NB4 (cell line): Measurements from ENCODE around the gene DNALI1.

Experiments
- CTCF ChIP-seq: IDR thresholded peaks from one replicate; pipeline ENCODE4 v1.5.1; 2012; ENCODE audit warnings: low read depth, low read length
- MAX ChIP-seq: IDR thresholded peaks from 2 replicates; pipeline ENCODE4 v1.6.1; 2011; ENCODE audit warnings: low read depth, low read length
- MYC ChIP-seq: IDR thresholded peaks from 2 replicates; pipeline ENCODE4 v1.6.1; 2011; ENCODE audit warnings: low read depth, low read length
- POLR2A ChIP-seq: IDR thresholded peaks from 2 replicates; pipeline ENCODE4 v1.6.1; 2011; ENCODE audit warnings: mild to moderate bottlenecking; ENCODE audit not compliant: insufficient read length; ENCODE audit errors: extremely low read depth

- TF ChIP-seq CTCF (no peak), MYC (no peak), POLR2A (no peak), MAX (no peak)
Observed at GRCh38 chr1:37588939-37589338, 32.2 kb downstream of the DNALI1 start.
